Activated CD8-positive, alpha-beta T cell treated with anti-CD3 and anti-CD28 coated beads for 36 hours (primary cell): ENCODE measurements around the gene FANCL. TPM values are rescaled to one million over a fixed set of nuclear protein-coding genes. Genes with fewer than 3 reads are reported as not detected.

Experiments used
- ATAC-seq: fragments of 200-7000 bp; cut with Tn5 transposase; one replicate; pipeline ENCODE4 v1.10.0; 2021; ENCODE audit warnings: mild to moderate bottlenecking, moderate library complexity
- CTCF ChIA-PET: fragments of 350-600 bp; sonication (Branson Sonifier 250); formaldehyde crosslinking; loops from one replicate; lab custom pipeline; 2021; ENCODE audit warnings: antibody characterized with exemption; lab: Charles Lee
- POLR2A ChIA-PET: fragments of 350-600 bp; sonication (Branson Sonifier 250); formaldehyde crosslinking; loops from one replicate; lab custom pipeline; 2021; ENCODE audit warnings: antibody characterized with exemption; lab: Charles Lee
- DNase-seq: peaks from one replicate; pipeline ENCODE4 v3.0.0-alpha.2; 2020
- H3K27ac Mint-ChIP-seq: one replicate; pipeline ENCODE4 v1.8.0; 2021; ENCODE audit warnings: mild to moderate bottlenecking, mixed read lengths
- H3K27me3 Mint-ChIP-seq: one replicate; pipeline ENCODE4 v1.8.0; 2021; ENCODE audit warnings: mixed read lengths
- H3K36me3 Mint-ChIP-seq: one replicate; pipeline ENCODE4 v1.8.0; 2021; ENCODE audit warnings: low read depth, mixed read lengths
- H3K4me1 Mint-ChIP-seq: one replicate; pipeline ENCODE4 v1.8.0; 2021; ENCODE audit warnings: low read depth, mixed read lengths
- H3K4me3 Mint-ChIP-seq: one replicate; pipeline ENCODE4 v1.8.0; 2021; ENCODE audit warnings: mild to moderate bottlenecking, moderate library complexity, mixed read lengths
- H3K9me3 Mint-ChIP-seq: one replicate; pipeline ENCODE4 v1.8.0; 2021; ENCODE audit warnings: mixed read lengths
- intact Hi-C: fragments of 100-400 bp; cut with micrococcal nuclease; formaldehyde crosslinking; loops from one replicate; pipeline ENCODE4 v1.10.0; 2022
- total RNA-seq, 2 experiments: library from RNA; stranded (reverse); gene quantifications; one replicate each; pipeline ENCODE4 v1.2.3, GENCODE V29; 2021
- TF ChIP-seq, protein P1 (sequence below): fragments of 200-600 bp; IDR thresholded peaks from one replicate; pipeline ENCODE4 v1.8.0; 2022; ENCODE audit warnings: antibody characterized with exemption, mild to moderate bottlenecking

The FANCL gene
- total RNA-seq, 2 experiments from 2014 or later, result 19.8 to 20.9 TPM

DNA sequence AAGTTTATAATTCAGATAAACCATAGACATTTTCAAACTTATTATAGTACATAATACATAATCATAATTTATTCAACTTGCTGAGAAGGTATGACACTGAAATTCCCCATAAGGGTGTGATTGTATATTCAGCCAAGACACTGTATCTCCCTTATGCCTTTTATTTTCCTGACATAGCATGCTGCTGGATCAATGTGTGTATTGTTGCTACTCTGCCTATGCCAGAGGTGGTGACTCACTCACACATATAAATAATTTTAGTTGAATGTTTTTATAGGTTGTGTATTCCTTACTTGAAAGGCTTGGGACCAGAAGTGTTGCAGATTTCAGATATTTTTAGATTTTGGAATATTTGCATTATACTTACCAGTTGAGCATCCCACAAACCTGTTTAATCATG, 107.7 kb downstream of the FANCL start:
- H3K9me3 Mint-ChIP-seq, result no peaks in the 10 kb centered on the region
- H3K27me3 Mint-ChIP-seq, result no peaks in the 10 kb centered on the region
- ATAC-seq (no peak), DNase-seq (no peak)
- no peak overlapping the region for H3K4me3 Mint-ChIP-seq
- ChIA-PET CTCF (no interaction called here), POLR2A (no interaction called here)
- intact Hi-C loops, result no loop called here
- H3K36me3 Mint-ChIP-seq, result peaks cover 6% of the 10 kb centered on the region
- no peak overlapping the region for H3K27ac Mint-ChIP-seq
- H3K4me1 Mint-ChIP-seq, result no peaks in the 10 kb centered on the region
- TF ChIP-seq, protein P1, sequence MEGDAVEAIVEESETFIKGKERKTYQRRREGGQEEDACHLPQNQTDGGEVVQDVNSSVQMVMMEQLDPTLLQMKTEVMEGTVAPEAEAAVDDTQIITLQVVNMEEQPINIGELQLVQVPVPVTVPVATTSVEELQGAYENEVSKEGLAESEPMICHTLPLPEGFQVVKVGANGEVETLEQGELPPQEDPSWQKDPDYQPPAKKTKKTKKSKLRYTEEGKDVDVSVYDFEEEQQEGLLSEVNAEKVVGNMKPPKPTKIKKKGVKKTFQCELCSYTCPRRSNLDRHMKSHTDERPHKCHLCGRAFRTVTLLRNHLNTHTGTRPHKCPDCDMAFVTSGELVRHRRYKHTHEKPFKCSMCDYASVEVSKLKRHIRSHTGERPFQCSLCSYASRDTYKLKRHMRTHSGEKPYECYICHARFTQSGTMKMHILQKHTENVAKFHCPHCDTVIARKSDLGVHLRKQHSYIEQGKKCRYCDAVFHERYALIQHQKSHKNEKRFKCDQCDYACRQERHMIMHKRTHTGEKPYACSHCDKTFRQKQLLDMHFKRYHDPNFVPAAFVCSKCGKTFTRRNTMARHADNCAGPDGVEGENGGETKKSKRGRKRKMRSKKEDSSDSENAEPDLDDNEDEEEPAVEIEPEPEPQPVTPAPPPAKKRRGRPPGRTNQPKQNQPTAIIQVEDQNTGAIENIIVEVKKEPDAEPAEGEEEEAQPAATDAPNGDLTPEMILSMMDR, result no peak

DNA sequence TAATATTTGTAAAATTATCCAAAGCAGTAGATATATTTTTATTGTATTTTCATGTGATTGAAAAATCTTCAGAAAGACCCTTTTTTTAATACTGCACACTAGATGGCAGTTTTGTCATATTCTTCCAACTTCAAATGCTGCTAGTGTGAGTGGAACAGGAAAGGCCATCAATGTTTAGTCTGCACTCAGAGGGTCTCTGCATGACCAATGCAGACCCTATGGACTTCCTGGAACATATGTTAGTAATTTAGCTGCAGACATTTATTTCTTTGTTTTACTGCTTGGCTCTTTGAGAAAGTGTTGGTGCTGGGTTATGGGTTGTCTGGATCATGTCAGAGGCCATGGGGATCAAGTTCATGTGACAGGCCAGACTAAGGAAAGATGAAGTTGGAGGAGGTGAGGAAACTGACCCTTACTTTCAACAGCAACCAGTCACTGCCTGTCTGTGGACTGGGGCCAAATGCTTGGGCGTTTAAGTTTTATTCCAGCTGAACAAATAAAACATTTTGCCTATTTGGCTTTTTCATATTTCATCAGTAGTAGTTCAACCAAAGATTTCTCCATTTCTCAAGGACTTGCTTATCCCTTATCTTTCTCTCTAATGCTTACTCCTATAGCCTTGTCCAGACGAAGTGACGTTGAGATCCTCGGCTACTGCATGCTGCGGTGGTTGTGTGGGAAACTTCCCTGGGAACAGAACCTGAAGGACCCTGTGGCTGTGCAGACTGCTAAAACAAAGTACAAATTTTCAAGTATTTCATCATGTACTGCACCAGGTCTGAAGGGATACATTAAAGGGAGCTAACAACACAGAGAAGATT, 109.7 kb downstream of the FANCL start:
- H3K27ac Mint-ChIP-seq, result no peak overlapping the region
- ChIA-PET POLR2A (no interaction called here), CTCF (no interaction called here)
- intact Hi-C loops, result no loop called here
- no peaks in the 10 kb centered on the region for H3K9me3 Mint-ChIP-seq
- DNase-seq (no peak), ATAC-seq (no peak)
- H3K36me3 Mint-ChIP-seq, result peaks cover 6% of the 10 kb centered on the region
- no peaks in the 10 kb centered on the region for H3K27me3 Mint-ChIP-seq
- TF ChIP-seq, protein P1, result no peak
- H3K4me3 Mint-ChIP-seq, result no peak overlapping the region
- no peaks in the 10 kb centered on the region for H3K4me1 Mint-ChIP-seq

DNA sequence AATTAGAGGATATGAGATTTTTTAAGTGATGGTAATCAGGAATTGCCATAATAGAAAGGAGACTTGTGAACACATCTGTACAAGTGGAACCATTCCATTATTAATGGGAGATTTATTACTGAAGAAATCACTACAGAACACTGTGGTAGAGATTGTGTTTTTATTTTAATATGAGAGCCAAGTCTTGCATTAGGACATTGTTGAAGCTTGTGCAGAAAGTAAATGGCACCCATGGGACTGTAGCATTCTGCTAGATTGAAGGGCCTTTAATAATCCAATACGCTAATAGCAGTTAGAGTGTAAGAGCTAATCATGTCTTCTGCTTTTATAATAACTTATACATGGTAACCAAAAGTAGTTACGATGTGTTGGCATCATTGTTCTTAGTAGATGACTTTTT, 110.9 kb downstream of the FANCL start:
- no peaks in the 10 kb centered on the region for H3K9me3 Mint-ChIP-seq
- H3K4me1 Mint-ChIP-seq, result no peaks in the 10 kb centered on the region
- H3K36me3 Mint-ChIP-seq, result peaks cover 4% of the 10 kb centered on the region
- ATAC-seq (no peak), DNase-seq (no peak)
- intact Hi-C loops, result no loop called here
- H3K27me3 Mint-ChIP-seq, result no peaks in the 10 kb centered on the region
- ChIA-PET CTCF (no interaction called here), POLR2A (no interaction called here)
- no peak overlapping the region for H3K27ac Mint-ChIP-seq
- TF ChIP-seq, protein P1, result no peak
- H3K4me3 Mint-ChIP-seq, result no peak overlapping the region

DNA sequence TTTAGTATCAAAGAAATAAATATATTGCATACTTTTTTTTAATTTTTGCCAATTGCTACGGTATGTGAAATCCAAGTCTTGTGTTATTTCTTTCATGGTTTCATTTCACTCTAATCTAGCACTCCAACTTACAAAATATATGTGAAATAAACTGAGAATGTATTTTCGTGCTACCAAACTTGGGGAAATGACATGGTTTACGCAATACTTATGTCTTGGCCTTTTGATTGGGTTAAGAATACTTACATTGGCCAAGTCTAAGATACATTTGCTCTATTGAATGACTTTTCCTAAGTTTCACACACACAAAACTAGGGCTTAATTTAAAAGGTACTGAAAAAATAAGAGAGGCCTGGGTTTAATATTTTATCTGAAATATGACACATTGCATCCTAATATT, 114.0 kb downstream of the FANCL start:
- DNase-seq, result no peak
- no peak overlapping the region for H3K4me3 Mint-ChIP-seq
- POLR2A ChIA-PET, result no interaction called here

DNA sequence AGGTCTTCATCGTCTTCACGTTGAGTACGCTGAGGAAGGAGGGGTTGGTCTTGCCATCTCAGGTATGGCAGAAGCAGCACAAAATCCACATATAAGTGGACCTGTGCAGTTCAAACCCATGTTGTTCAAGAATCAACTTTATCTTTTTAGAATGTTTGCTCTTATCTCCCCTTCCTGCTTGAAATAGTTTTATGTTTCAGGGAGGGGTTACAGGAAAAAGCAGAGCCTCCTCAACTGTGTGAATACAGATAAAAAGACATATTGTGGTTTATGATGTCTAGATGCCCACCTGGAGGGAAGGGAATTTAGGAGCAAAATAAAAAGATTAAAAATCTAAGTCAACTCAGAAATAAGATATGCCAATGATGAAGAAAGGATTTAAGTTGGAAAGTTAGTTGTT, 118.6 kb downstream of the FANCL start:
- intact Hi-C loops, result no loop called here
- Mint-ChIP-seq H3K27me3 (no peaks in the 10 kb centered on the region), H3K27ac (no peak overlapping the region), H3K4me3 (no peak overlapping the region), H3K36me3 (peaks cover 23% of the 10 kb centered on the region), H3K4me1 (no peaks in the 10 kb centered on the region), H3K9me3 (peaks cover 5% of the 10 kb centered on the region)
- CTCF ChIA-PET, result no interaction called here
- TF ChIP-seq, protein P1, result no peak
- POLR2A ChIA-PET, result no interaction called here
- no peak for DNase-seq
- ATAC-seq, result no peak

More for the DNA sequence above, 114.0 kb downstream of the FANCL start:
- no peaks in the 10 kb centered on the region for H3K9me3 Mint-ChIP-seq
- TF ChIP-seq, protein P1, result no peak
- H3K27ac Mint-ChIP-seq, result no peak overlapping the region
- no peak for ATAC-seq
- H3K4me1 Mint-ChIP-seq, result no peaks in the 10 kb centered on the region
- peaks cover 11% of the 10 kb centered on the region for H3K36me3 Mint-ChIP-seq
- intact Hi-C loops, result no loop called here
- CTCF ChIA-PET, result no interaction called here
- no peaks in the 10 kb centered on the region for H3K27me3 Mint-ChIP-seq
